Urinary bladder (tissue), 4 donors: Measurements from ENCODE around the gene ITGB2. TPM values are rescaled to one million over a fixed set of nuclear protein-coding genes. Genes with fewer than 3 reads are reported as not detected.

Experiments used
- DNase-seq: peaks from one replicate; pipeline ENCODE4 v3.0.0-alpha.2; 2015; ENCODE audit errors: extremely low spot score
- H3K27ac ChIP-seq: one replicate; pipeline ENCODE4 v1.5.1; 2013; ENCODE audit warnings: low read depth, mild to moderate bottlenecking, moderate library complexity
- H3K36me3 ChIP-seq: one replicate; pipeline ENCODE4 v1.6.1; 2013; ENCODE audit warnings: mild to moderate bottlenecking, moderate library complexity; ENCODE audit not compliant: insufficient read depth
- H3K4me1 ChIP-seq: one replicate; pipeline ENCODE4 v1.6.1; 2013; ENCODE audit warnings: mild to moderate bottlenecking, moderate library complexity; ENCODE audit not compliant: insufficient read depth
- H3K4me3 ChIP-seq: one replicate; pipeline ENCODE4 v1.5.1; 2013; ENCODE audit warnings: low read depth, low read length
- WGBS: extraction: QIAGEN DNeasy Blood & Tissue Kit; methylation state at CpG from one replicate; pipeline ENCODE4 v1.1.7; 2013; 5-methylcytosine and 5-hydroxymethylcytosine counted together
- polyA plus RNA-seq: library from polyadenylated mRNA; stranded (reverse); fragments of 200-250 nt; gene quantifications from one replicate; pipeline ENCODE4 v1.2.3, GENCODE V29; 2013
- total RNA-seq: library from RNA; depleted of rRNA; stranded (reverse); fragments of >200 nt; gene quantifications from one replicate; pipeline ENCODE4 v1.2.3, GENCODE V29; 2014
- donor health status: healthy with polysubstance abuse.
- donor health status: healthy.

ITGB2 gene
- total and polyA plus RNA-seq, 2 donors, result 20.8 to 39.9 TPM

DNA sequence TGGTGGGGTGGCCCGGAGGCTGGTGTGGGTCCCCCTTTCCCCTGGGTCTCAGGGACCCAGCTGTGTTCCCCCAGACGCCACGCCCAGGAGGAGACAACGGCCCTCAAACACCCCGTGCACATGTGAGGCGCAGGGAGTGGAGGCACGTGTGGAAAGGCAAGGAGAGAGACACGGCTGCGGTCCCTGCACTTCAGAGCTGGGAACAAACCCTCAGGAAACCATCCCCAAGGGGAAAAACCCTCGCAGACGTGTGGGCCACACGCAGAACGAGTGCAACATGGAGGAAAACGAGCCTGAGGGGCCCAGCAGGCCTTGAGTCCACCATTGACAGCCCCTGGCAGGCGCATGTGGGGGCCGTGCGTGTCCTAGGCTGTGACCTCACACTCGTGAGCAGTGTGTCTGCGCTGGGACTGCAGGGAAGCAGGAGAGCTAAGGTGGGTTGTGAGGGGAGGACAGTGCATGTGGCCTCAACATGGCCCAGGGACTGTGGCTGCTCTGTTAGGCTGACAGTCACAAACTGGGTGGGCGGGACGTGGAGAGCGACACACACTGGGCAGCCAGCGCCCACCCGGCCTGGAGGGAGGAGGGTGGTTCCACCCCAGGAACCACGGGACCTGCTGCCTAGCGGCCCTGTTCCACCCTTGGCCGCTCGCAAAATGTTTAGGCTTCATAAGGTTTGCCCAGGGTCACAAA lies 20.0 kb downstream of the ITGB2 start:
- no peaks in the 10 kb centered on the region for H3K36me3 ChIP-seq
- no peak overlapping the region for H3K4me3 ChIP-seq
- H3K27ac ChIP-seq, result no peak overlapping the region
- 83% methylated on average over 28 of the region's 28 CpGs for WGBS
- H3K4me1 ChIP-seq, result no peaks in the 10 kb centered on the region
- DNase-seq, result no peak

DNA sequence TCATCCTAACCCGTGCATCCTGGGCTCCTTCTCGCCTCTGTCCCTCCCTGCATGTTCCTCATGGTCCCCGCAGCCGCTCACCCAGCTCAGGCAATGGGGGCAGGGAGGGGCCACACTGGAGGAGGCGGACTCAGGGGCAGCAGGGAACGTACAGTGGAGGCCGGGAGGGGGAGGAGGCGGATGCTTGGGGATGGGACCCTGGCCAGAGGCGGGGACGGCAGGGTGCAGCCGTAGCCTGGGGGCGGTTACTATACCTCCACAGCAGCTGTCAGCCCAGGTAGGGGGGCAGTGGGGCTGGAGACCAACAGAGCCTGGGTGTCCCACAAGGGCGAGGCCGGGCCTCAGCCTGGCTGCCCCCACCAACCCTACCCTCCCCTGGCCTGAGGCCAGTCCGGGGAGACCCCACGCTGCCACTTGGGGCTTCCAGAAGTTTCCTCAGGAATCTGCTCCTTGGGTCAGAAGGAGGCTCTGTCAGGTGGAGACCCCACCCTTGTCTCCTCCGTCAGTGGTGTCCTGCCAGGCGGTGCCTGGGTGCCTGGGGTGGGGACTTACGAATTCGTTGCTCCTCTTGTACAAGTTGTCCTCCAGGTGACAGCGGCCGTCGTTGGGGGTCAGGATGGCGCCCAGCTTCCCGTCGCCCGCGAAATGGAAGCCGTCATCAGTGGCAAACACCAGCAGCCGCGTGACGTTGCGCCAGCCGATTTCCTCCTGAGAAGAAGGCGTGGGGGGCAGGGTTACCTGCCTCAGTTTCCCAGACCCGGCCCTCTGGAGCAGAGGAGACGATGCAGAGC lies 20.7 kb downstream of the ITGB2 start:
- H3K27ac ChIP-seq, result no peak overlapping the region
- H3K4me1 ChIP-seq, result no peaks in the 10 kb centered on the region
- DNase-seq, result no peak
- no peak overlapping the region for H3K4me3 ChIP-seq
- H3K36me3 ChIP-seq, result no peaks in the 10 kb centered on the region
- WGBS, result 85% methylated on average over 37 of the region's 37 CpGs

DNA sequence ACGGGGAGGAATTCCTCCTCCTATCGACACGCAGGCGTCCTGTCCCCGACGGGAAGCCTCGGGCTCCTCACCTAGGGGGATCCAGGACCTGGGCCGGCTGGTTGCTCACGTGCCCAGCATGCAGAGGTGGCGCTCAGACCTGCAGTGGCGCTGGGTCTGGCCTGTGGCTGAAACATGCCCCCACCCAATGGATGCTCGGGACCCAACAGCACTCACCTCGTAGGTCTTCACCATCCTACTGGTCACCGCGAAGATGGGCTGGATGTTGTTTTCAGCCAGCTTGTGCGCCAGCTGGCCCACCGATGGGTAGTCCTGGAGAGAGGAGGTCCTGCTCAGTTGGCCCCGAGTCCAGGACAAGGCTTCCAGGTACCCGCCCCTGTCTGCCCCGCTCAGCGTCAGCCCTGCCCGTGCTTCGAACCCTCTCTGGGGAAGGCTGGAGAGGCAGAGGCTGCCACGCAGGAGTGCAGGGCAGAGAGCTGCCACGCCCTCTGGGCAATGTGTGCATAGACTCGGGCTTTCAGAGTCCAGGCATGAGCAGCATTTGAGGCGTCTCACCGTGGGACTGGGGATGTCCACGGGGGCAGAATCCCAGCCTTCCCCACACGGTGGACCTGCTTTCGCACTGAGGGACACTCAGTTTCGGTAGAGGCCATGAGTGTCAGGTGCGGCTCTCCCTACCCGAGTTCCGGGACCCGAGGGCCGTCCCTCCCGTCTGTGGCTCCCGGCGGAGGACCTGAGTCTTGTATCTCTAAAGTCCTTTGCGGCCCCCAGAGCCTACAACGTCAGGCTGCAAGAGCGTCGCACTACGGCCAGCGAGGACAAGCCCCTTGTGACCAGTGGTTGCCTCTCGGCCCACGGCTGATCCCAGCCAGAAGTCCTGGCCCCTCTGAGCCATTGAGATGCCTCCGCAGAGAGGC lies 21.6 kb downstream of the ITGB2 start:
- Histone ChIP-seq H3K4me3 (no peak overlapping the region), H3K27ac (no peak overlapping the region), H3K4me1 (no peaks in the 10 kb centered on the region), H3K36me3 (no peaks in the 10 kb centered on the region)
- WGBS, result 82% methylated on average over 49 of the region's 49 CpGs
- no peak for DNase-seq

DNA sequence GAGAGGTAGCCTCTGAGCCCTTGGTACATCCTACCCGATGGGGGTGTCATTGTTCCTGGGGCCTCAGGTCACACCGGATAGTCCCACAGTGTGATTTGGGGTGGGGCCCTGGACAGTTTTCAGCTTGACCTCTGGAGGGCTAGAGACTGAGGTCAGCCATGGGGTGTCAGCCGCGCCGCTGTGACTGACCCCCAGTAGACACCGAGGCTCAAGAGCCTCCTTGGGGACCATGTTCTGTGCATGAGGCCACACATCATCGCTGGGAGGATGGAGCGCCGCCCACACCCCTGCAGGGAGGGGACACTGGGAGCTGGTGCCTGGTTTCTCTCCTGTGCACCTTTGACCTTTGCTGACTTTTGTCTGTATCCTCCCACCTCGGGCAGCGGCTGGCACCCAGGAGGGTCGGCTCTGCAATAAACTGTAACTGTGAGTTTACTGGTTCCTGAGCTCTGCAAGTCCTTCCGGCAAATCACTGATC lies 22.6 kb downstream of the ITGB2 start:
- DNase-seq, result no peak
- 73% methylated on average over 13 of the region's 13 CpGs for WGBS
- no peaks in the 10 kb centered on the region for H3K4me1 ChIP-seq
- H3K36me3 ChIP-seq, result no peaks in the 10 kb centered on the region
- no peak overlapping the region for H3K27ac ChIP-seq
- H3K4me3 ChIP-seq, result no peak overlapping the region

DNA sequence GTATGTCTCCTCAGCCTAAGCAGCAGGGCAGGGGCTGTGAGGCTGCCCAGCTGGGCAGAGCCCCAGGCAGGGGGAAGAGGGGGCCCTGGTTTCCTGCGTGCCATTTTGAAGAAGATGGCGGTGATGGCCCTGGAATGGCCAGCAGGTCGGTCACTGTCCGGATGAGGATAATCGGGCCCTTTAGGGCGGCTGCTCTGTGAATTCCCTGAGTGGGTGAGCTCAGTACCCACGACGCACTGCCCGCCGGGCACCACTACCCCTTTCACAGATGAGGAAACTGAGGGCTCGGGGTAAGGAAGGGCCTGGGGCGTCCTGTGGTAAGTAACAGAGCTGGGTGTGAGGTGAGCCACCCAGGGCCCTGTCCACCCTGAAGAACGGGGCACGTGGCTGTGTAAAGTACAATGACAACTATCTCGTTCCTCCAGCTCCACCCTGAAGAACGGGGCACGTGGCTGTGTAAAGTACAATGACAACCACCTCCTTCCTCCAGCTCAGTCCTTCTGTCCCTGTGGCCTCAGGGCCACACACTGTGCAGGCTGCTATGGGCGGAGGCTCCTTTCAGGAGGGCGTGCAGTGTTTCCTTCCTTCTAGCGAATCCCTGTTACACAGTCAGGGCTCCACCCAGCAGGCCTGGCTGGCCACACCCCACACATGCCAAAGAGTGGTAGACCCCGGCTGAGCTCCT lies 23.2 kb downstream of the ITGB2 start:
- H3K36me3 ChIP-seq, result no peaks in the 10 kb centered on the region
- DNase-seq, result no peak
- no peak overlapping the region for H3K27ac ChIP-seq
- H3K4me3 ChIP-seq, result no peak overlapping the region
- no peaks in the 10 kb centered on the region for H3K4me1 ChIP-seq
- WGBS, result 82% methylated on average over 21 of the region's 21 CpGs

DNA sequence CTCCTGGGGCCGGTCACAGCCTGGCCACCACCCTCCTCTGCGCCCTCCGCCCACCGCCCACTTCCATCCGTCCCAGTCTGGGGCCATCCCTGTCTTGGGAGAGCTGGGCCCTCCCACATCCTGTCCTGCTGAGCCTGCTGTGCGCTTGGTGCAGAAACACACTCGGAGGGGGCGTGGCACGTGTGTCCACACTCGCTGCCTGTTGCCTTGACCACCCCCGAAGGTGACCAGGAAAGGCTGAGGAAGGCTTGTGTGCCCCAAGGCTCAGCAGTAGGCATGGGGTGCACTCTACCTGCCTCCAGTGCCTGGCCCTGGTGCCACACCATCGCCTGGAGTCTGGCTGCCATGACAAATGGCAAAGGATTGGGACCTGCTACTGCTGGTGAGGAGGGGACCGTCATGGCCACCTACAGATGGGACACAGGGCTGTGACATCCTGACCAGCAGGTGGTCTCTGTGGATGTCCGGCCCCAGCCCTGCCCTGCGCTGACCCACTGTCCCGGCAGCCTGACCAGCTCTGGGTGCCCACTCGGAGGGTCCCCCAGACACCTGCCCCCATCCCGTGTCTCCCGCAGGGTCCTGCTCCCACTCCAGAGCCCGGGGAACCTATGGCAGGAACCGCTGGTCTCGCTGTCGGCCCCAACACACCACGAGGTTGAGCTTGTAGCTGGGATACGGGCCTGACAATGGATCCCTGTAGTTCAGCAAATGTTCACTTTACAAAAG lies 24.0 kb downstream of the ITGB2 start:
- Histone ChIP-seq H3K27ac (no peak overlapping the region), H3K4me3 (no peak overlapping the region), H3K4me1 (no peaks in the 10 kb centered on the region), H3K36me3 (no peaks in the 10 kb centered on the region)
- WGBS, result 80% methylated on average over 25 of the region's 25 CpGs
- no peak for DNase-seq

DNA sequence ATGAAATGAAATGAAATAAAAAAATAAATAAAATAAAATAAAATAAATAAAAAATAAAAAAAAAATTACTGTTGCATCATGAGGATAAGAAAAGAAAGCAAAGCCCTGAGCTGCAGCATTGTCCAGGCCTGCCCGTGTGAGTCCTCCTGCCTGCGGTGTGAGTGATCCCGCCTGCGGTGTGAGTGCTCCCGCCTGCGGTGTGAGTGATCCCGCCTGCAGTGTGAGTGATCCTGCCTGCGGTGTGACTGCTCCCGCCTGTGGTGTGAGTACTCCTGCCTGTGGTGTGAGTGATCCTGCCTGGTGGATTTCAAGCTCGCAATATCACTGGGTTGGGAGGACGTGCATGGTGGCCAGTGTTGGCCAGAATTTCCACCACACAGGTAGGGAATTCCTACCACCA lies 24.8 kb downstream of the ITGB2 start:
- H3K4me1 ChIP-seq, result no peaks in the 10 kb centered on the region
- no peak overlapping the region for H3K4me3 ChIP-seq
- no peak overlapping the region for H3K27ac ChIP-seq
- DNase-seq, result no peak
- WGBS, result 91% methylated on average over 11 of the region's 11 CpGs
- H3K36me3 ChIP-seq, result no peaks in the 10 kb centered on the region

DNA sequence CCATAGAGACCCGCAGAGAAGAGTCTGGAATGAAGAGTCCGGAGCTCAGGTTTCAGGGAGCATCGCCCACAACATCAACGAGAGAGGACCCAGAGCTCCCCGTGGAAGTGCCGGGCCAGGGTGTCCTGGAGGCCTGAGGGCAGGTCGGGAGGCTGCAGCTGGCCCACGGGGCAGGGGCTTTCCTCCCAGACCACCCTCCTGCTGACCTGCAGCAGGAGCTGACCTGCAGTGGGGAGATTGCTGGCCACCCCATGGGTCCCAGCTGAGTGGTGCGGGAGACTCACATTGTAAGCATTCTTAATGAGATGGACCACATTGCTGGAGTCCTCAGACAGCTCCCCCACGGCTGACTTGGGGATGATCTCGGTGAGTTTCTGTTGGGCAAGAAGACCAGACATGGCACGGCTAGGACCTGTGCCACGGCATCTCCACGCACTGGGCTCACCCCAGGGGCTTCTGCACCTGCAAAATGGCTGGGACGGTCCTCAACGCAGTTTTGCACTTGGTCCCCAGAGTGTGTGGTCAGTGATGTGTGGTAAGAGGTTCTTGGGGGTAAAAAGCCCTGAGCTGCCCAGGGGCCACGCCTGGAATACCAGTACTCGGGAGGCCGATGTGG lies 25.9 kb downstream of the ITGB2 start:
- 86% methylated on average over 19 of the region's 19 CpGs for WGBS
- no peaks in the 10 kb centered on the region for H3K36me3 ChIP-seq
- H3K4me1 ChIP-seq, result no peaks in the 10 kb centered on the region

DNA sequence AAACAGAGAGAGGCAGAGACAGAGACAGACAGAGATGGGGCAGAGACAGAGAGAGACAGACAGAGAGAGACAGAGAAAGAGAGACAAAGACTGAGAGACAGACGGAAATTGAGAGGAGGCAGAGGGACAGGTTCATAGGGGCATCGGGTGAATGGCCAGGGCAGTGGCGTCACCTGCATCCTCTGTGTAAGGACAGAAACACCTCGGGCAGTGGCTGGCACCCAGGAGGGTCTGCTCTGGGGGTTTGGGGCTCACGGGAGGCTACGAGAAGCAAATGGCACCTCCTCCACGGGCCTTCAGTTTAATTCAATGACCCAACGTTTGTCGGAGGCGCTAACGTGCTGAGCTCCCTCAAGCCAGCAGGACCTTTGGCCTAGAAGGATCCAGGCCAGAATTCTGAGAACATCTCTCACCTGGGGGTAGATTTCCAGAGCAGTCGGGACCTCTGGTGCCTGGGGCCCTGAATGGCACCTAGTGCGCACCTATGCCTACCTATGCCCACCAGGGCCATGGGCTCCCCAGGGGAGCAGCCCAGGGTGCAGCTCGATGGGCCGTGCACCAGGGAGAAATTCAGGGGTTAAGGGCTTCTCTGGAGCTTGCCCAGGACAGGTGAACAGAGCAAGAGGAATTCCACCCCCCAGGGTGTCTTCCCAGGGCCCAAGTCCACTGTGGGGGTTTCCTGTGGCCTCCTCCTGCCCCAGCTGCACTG lies 26.6 kb downstream of the ITGB2 start:
- H3K27ac ChIP-seq, result no peak overlapping the region
- no peaks in the 10 kb centered on the region for H3K4me1 ChIP-seq
- no peak for DNase-seq
- WGBS, result 89% methylated on average over 15 of the region's 15 CpGs
- H3K36me3 ChIP-seq, result no peaks in the 10 kb centered on the region
- H3K4me3 ChIP-seq, result no peak overlapping the region

More for the DNA sequence above, 25.9 kb downstream of the ITGB2 start:
- no peak overlapping the region for H3K27ac ChIP-seq
- DNase-seq, result no peak
- H3K4me3 ChIP-seq, result no peak overlapping the region

DNA sequence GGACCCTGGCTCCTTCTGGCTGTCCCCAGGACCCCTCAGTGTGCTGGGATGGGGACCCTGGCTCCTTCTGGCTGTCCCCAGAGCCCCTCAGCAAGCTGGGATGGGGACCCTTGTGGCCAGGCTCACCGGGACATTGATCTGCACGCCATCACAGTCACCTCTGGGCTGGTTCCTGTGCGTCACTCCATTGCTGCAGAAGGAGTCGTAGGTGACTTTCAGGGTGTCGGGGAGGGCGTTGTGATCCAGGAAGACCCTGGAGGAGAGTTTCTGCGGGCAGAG lies 27.5 kb downstream of the ITGB2 start:
- Histone ChIP-seq H3K27ac (no peak overlapping the region), H3K4me1 (no peaks in the 10 kb centered on the region), H3K36me3 (no peaks in the 10 kb centered on the region), H3K4me3 (no peak overlapping the region)
- 79% methylated on average over 7 of the region's 7 CpGs for WGBS
- no peak for DNase-seq

DNA sequence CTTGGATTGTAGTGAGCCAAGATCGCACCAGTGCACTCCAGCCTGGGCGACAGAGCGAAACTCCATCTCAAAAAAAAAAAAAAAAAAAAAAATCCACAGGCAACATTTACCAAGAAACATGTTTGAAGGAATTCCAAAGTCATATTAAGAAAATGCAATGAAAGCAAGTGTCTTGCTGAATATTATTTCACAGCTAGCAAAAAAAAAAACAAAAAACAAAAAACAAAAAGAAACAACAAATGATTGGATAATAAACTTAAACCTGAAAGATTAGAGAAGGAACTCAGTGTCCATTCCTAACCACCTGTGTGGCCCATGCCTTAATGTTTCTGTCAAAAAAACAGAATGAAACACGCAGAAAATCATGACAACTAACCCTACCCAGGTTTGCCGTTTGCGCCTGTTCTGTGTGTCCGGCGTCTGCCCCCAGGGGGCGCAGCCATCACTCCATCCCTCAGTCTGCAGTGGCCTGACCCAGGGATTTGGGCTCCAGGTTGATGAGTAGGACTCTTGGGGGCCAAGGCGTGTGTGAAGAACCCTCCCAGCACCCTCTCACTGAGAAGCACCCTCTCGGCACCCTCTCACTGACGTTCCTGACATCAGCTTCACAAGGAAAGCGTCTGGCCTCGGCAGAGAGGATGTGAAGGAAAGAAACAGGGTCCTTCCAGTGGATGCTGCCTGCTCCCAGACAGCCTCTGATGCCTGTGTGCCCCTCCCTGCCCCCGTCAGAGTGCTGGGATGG lies 28.0 kb downstream of the ITGB2 start:
- Histone ChIP-seq H3K27ac (no peak overlapping the region), H3K4me1 (no peaks in the 10 kb centered on the region), H3K36me3 (no peaks in the 10 kb centered on the region), H3K4me3 (no peak overlapping the region)
- WGBS, result 47% methylated on average over 15 of the region's 15 CpGs
- DNase-seq, result no peak
